OCI-LY1 (cell line): ENCODE results near the gene PRRC2C.

Experiments
- EZH2 ChIP-seq: fragments of 200-600 bp; sonication (generic), shearing (Covaris generic); IDR thresholded peaks from 2 replicates; pipeline ENCODE4 v1.8.0; 2017; ENCODE audit warnings: borderline replicate concordance, mixed run types, mild to moderate bottlenecking, antibody characterized with exemption, low read length, moderate library complexity, mixed read lengths
- TF ChIP-seq, protein P1 (sequence below): fragments of 200-600 bp; sonication (generic), shearing (Covaris generic); IDR thresholded peaks from 2 replicates; pipeline ENCODE4 v1.5.1; 2017; ENCODE audit warnings: mild to moderate bottlenecking, antibody characterized with exemption, low read length, moderate library complexity, mixed read lengths

DNA sequence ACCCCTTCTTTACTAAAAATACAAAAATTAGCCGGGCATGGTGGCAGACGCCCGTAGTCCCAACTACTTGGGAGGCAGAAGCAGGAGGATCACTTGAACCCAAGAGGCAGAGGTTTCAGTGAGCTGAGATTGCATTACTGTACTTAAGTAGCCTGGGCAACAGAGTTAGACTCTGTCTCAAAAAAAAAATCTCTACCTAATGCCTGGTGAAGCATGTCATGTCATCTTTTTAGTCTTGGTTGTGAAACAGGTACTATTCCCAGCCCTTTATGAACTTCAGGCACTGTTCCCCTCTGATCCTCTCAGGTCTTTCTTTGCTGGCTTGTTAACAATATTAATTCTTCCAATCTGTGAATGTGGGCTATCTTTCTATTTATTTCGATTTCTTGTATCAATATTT lies 22.1 kb downstream of the PRRC2C start:
- TF ChIP-seq, protein P1, sequence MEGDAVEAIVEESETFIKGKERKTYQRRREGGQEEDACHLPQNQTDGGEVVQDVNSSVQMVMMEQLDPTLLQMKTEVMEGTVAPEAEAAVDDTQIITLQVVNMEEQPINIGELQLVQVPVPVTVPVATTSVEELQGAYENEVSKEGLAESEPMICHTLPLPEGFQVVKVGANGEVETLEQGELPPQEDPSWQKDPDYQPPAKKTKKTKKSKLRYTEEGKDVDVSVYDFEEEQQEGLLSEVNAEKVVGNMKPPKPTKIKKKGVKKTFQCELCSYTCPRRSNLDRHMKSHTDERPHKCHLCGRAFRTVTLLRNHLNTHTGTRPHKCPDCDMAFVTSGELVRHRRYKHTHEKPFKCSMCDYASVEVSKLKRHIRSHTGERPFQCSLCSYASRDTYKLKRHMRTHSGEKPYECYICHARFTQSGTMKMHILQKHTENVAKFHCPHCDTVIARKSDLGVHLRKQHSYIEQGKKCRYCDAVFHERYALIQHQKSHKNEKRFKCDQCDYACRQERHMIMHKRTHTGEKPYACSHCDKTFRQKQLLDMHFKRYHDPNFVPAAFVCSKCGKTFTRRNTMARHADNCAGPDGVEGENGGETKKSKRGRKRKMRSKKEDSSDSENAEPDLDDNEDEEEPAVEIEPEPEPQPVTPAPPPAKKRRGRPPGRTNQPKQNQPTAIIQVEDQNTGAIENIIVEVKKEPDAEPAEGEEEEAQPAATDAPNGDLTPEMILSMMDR, result no peak
- TF ChIP-seq EZH2, result no peak
